ENCODE results near the gene SMG6. TPM values are rescaled to one million over a fixed set of nuclear protein-coding genes. Genes with fewer than 3 reads are reported as not detected.

The SMG6 gene
- total RNA-seq, 2 donors from 2014 or later = 33.2 to 82.9 TPM

DNA sequence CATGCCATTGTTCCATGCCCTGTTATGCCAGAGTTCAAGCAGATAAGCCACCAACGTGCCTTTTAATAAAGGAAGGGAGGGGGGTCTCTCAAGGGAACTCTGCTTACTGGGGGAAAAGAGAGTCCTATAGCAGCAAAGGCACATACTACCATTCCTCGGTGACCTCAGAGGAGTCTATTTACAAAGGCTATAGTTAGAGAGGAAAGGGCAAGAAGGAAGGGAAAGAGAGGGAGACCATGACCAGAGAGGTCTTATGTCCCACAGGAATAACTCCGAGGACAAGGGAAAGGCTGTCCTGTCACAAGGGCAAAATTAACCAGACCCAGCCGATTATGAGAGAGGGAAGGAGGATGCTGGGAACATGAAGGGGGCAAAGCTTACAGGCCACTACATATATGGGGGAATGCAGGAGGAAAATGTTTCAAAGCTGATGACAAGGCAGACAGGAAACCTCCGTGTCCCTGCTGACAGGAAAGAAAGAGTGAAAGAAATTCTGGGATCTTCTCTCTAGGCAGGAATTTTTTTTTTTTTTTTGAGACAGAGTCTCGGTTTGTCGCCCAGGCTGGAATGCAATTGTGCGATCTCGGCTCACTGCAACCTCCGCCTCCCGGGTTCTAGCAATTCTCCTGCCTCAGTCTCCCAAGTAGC, 197.2 kb downstream of the SMG6 start:
- H3K4me1 ChIP-seq (ENCODE audit: control insufficient read depth in 1 of 2, low read depth in 2 of 2) = peaks cover 23 to 35% of the 10 kb centered on the region in 2 donors
- ATAC-seq (ENCODE audit: insufficient number of reproducible peaks, low FRiP score, low read depth) = no peak
- peak overlapping the region; percentile 51 to 62 for H3K27ac ChIP-seq

DNA sequence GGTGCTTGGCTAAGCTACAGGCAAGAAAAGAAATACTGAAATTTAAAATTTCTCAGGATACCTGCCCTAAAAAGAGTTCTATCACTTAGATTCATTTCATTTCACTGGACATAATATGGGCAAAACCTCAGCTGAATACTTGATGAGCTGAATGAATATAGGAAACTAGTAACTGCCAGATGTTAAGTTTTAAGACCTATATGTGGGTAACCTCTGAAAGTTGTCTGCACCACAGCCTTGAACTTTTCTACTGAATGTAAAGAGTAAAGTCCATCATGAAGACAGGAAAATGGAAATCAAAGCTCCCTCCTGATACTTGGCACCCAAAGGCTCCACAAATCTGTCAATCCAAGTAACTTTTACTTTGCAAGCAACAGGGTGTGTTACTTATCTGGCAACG, 197.9 kb downstream of the SMG6 start:
- H3K4me3 ChIP-seq = no peak overlapping the region
- DNase-seq (ENCODE audit: low spot score) (no peak), ATAC-seq (ENCODE audit: insufficient number of reproducible peaks, low FRiP score, low read depth) (no peak)
- H3K9me3 ChIP-seq = no peaks in the 10 kb centered on the region
- no peaks in the 10 kb centered on the region for H3K27me3 ChIP-seq (replicated peaks; ENCODE audit: insufficient read depth)
- H3K36me3 ChIP-seq = no peaks in the 10 kb centered on the region
- TF ChIP-seq, protein P1, sequence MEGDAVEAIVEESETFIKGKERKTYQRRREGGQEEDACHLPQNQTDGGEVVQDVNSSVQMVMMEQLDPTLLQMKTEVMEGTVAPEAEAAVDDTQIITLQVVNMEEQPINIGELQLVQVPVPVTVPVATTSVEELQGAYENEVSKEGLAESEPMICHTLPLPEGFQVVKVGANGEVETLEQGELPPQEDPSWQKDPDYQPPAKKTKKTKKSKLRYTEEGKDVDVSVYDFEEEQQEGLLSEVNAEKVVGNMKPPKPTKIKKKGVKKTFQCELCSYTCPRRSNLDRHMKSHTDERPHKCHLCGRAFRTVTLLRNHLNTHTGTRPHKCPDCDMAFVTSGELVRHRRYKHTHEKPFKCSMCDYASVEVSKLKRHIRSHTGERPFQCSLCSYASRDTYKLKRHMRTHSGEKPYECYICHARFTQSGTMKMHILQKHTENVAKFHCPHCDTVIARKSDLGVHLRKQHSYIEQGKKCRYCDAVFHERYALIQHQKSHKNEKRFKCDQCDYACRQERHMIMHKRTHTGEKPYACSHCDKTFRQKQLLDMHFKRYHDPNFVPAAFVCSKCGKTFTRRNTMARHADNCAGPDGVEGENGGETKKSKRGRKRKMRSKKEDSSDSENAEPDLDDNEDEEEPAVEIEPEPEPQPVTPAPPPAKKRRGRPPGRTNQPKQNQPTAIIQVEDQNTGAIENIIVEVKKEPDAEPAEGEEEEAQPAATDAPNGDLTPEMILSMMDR (IDR thresholded peaks at IDR 0.05) = no peak
- H3K27ac ChIP-seq = peak overlapping the region in 1 of 2 donors; percentile 51
- H3K4me1 ChIP-seq (ENCODE audit: control insufficient read depth in 1 of 2, low read depth in 2 of 2) = peaks cover 23 to 35% of the 10 kb centered on the region in 2 donors

More for the DNA sequence above, 197.2 kb downstream of the SMG6 start:
- Histone ChIP-seq H3K4me3 (no peak overlapping the region), H3K36me3 (no peaks in the 10 kb centered on the region), H3K9me3 (no peaks in the 10 kb centered on the region), H3K27me3 (replicated peaks; ENCODE audit: insufficient read depth) (no peaks in the 10 kb centered on the region)
- TF ChIP-seq, protein P1 (IDR thresholded peaks at IDR 0.05) = no peak
- no peak for DNase-seq (ENCODE audit: low spot score)

DNA sequence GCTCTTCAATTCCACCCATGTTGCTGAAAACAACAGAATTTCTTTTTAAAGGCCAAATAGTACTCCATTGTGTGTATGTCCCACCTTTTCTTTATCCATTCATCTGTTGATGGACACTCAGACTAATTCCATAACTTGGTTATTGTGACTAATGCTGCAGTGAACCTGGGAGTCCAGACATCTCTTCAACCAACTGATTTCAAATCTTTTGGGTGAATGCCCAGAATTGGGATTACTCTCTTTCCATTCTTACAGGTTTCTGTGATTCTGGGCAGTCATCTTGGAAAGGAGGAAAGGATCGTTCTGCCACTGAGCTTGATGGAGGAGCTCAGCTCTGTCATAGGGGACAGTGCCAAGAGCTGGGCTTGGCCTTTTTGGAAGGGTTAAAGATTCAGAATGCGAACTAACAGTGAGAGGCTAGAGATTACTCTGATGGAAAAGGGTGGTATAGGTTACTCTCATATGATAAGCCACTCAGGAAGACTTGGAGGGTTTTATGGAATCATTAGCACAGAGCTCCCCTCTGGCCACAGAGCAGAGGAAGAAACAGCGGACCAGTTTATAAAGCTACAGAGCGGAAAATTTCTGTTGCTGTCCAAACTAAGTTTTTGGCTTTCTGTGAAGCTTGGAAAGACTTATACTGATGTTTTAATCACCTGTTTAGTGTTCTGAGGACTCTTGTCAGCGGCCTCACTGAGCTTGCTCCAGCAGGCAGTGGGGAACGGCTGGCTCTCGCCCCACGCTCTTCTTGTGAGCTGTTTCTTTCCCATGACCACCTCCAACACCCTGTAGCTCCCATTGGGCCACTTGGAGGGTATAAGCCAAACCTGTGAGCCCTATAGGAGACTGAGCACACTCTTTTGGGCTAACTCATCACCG, 200.4 kb downstream of the SMG6 start:
- TF ChIP-seq, protein P1 (IDR thresholded peaks at IDR 0.05) = no peak
- H3K36me3 ChIP-seq = no peaks in the 10 kb centered on the region
- no peak for ATAC-seq (ENCODE audit: insufficient number of reproducible peaks, low FRiP score, low read depth)
- no peaks in the 10 kb centered on the region for H3K27me3 ChIP-seq (replicated peaks; ENCODE audit: insufficient read depth)
- H3K4me3 ChIP-seq = no peak overlapping the region
- no peaks in the 10 kb centered on the region for H3K9me3 ChIP-seq
- H3K27ac ChIP-seq = no peak overlapping the region
- peaks cover 20 to 31% of the 10 kb centered on the region in 2 donors for H3K4me1 ChIP-seq (ENCODE audit: control insufficient read depth in 1 of 2, low read depth in 2 of 2)
- DNase-seq (ENCODE audit: low spot score) = no peak

DNA sequence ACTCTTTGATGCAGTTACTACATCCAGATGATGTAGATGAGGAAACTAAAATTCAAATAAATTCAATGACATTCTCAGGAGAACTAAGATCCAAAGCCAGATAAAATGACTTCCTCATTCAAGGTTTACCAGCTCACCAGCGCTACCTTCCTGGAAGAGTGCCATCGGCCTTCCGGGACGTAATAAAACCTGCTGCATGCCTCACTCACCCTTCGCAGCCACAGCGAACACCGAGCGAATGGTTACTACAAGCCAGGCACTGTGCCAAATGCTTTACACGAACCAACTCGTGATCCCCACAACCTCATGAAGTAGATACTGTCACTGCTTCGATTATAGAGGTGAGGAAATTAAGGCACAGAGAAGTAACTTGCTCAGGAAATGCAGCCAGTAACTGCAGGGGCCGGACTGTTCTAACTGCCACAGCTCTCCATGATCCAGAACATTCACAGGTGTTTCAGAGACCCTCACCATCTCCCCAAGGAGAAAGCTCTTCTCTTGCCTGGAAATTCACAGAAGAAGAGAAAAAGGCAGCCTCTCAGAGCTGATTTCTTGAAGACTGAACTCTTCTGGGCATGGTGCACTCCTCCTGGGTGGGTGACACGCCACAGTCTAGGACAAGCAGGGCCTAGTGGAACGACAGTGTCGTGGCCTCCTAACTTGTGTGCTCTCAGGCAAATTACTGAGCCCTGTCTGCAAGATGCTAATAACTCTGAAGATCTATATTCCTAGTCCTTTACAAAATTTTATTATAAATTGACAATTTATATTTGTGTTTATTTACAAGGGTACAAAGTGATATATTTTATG, 201.9 kb downstream of the SMG6 start:
- no peaks in the 10 kb centered on the region for H3K36me3 ChIP-seq
- TF ChIP-seq, protein P1 (IDR thresholded peaks at IDR 0.05) = no peak
- peaks cover 9 to 16% of the 10 kb centered on the region in 2 donors for H3K4me1 ChIP-seq (ENCODE audit: control insufficient read depth in 1 of 2, low read depth in 2 of 2)
- H3K9me3 ChIP-seq = no peaks in the 10 kb centered on the region
- no peak overlapping the region for H3K4me3 ChIP-seq
- ATAC-seq (ENCODE audit: insufficient number of reproducible peaks, low FRiP score, low read depth) = no peak
- no peak for DNase-seq (ENCODE audit: low spot score)
- H3K27ac ChIP-seq = no peak overlapping the region
- H3K27me3 ChIP-seq (replicated peaks; ENCODE audit: insufficient read depth) = no peaks in the 10 kb centered on the region

DNA sequence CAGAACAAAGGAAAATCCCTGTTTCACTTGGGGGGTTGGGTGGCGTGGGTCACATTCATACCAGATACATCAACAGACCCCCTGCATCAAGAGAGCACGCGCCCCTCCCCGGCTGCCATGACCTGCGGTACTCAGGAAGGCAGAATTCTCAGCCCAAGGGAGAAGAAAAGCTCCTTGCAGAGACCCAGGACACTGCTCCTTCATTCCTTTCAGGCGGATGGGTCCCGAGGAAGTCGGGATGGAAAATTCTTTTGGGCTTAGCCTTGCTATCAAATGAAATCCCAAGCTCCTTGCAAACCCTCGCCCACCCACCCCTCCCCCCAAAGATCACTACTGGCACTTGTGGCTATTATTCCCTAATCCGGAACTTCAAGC, 208.1 kb downstream of the SMG6 start:
- no peaks in the 10 kb centered on the region for H3K9me3 ChIP-seq
- H3K36me3 ChIP-seq = no peaks in the 10 kb centered on the region
- DNase-seq (ENCODE audit: low spot score) (no peak), ATAC-seq (ENCODE audit: insufficient number of reproducible peaks, low FRiP score, low read depth) (no peak)
- H3K27me3 ChIP-seq (replicated peaks; ENCODE audit: insufficient read depth) = no peaks in the 10 kb centered on the region
- TF ChIP-seq, protein P1 (IDR thresholded peaks at IDR 0.05) = no peak
- no peak overlapping the region for H3K4me3 ChIP-seq
- H3K4me1 ChIP-seq (ENCODE audit: control insufficient read depth in 1 of 2, low read depth in 2 of 2) = peaks cover 6 to 22% of the 10 kb centered on the region in 2 donors
- H3K27ac ChIP-seq = peak overlapping the region; percentile 4 to 38

All from thoracic aorta (tissue), 2 donors.